ENCODE data around the gene INS. TPM values are rescaled to one million over a fixed set of nuclear protein-coding genes. Genes with fewer than 3 reads are reported as not detected.
"Not testable (repeated sequence)": the region's sequence is repeated elsewhere in the genome, so short reads cannot be mapped to it uniquely, and the experiment has no call there.

Gene INS
- total RNA-seq, 1 experiment from 2014 or later, result not detected

GRCh38 chr11:2182075-2182474 lies 21.1 kb upstream of the INS start:
- no peak for DNase-seq (ENCODE audit: low spot score)

GRCh38 chr11:2180789-2181370 lies 19.9 kb upstream of the INS start:
- DNase-seq (ENCODE audit: low spot score), result no peak

GRCh38 chr11:2180347-2180746 lies 19.3 kb upstream of the INS start:
- DNase-seq (ENCODE audit: low spot score), result no peak

- no peak for DNase-seq (ENCODE audit: low spot score)
Observed at GRCh38 chr11:2179516-2179915, 18.5 kb upstream of the INS start.

- peak; percentile 44 for DNase-seq (ENCODE audit: low spot score)
Observed at GRCh38 chr11:2178906-2179494, 18.0 kb upstream of the INS start.

- not testable (repeated sequence) for DNase-seq (ENCODE audit: low spot score)
Observed at GRCh38 chr11:2178055-2178773, 17.2 kb upstream of the INS start.

- DNase-seq (ENCODE audit: low spot score), result no peak
Observed at GRCh38 chr11:2177076-2177475, 16.1 kb upstream of the INS start.

GRCh38 chr11:2176389-2176900 lies 15.4 kb upstream of the INS start:
- DNase-seq (ENCODE audit: low spot score), result no peak

- no peak for DNase-seq (ENCODE audit: low spot score)
Observed at GRCh38 chr11:2175659-2176058, 14.7 kb upstream of the INS start.

GRCh38 chr11:2174361-2174760 lies 13.4 kb upstream of the INS start:
- no peak for DNase-seq (ENCODE audit: low spot score)

GRCh38 chr11:2173761-2174160 lies 12.8 kb upstream of the INS start:
- no peak for DNase-seq (ENCODE audit: low spot score)

GRCh38 chr11:2173150-2173693 lies 12.2 kb upstream of the INS start:
- DNase-seq (ENCODE audit: low spot score), result no peak

- no peak for DNase-seq (ENCODE audit: low spot score)
Observed at GRCh38 chr11:2172676-2173075, 11.7 kb upstream of the INS start.

- DNase-seq (ENCODE audit: low spot score), result no peak
Observed at GRCh38 chr11:2171591-2172003, 10.6 kb upstream of the INS start, which contains the start of gene TH. TH (minus strand) TSS chr11:2171815; CDS start chr11:2171786, 29 bp downstream.

- no peak for DNase-seq (ENCODE audit: low spot score)
Observed at GRCh38 chr11:2169626-2170570, 8.9 kb upstream of the INS start.

GRCh38 chr11:2169005-2169378 lies 8.0 kb upstream of the INS start:
- DNase-seq (ENCODE audit: low spot score), result peak; percentile 28

- DNase-seq (ENCODE audit: low spot score), result peak; percentile 22
Observed at GRCh38 chr11:2168286-2169004, 7.4 kb upstream of the INS start.

GRCh38 chr11:2167141-2168045 lies 6.4 kb upstream of the INS start:
- DNase-seq (ENCODE audit: low spot score), result no peak

GRCh38 chr11:2166091-2166851 lies 5.3 kb upstream of the INS start:
- DNase-seq (ENCODE audit: low spot score), result peak; percentile 60
